HCT116 (cell line): ENCODE data around the gene BLOC1S6. TPM values are rescaled to one million over a fixed set of nuclear protein-coding genes. Genes with fewer than 3 reads are reported as not detected.

Experiments
- ATAC-seq: fragments of 200-7000 bp; cut with Tn5 transposase; 2 replicates; pipeline ENCODE4 v1.9.1; 2020; ENCODE audit warnings: mild to moderate bottlenecking, moderate library complexity
- BruUV-seq: library from RNA; stranded (reverse); fragments of 400-500 nt; replicated peaks from 2 replicates; lab custom pipeline; 2021; lab: Mats Ljungman, UMichigan
- CTCF ChIA-PET: fragments of 300-600 bp; sonication (Branson Sonifier 250); formaldehyde crosslinking; loops from one replicate; lab custom pipeline; 2021; ENCODE audit warnings: antibody characterized with exemption; lab: Charles Lee
- POLR2A ChIA-PET: fragments of 300-600, 350-600 bp; sonication (Branson Sonifier 250); formaldehyde crosslinking; loops from one replicate; lab custom pipeline; 2021; ENCODE audit warnings: antibody characterized with exemption; lab: Charles Lee
- RAD21 ChIA-PET, 2 experiments: fragments of 300-600 bp; sonication (Branson Sonifier 250); formaldehyde crosslinking; loops; one replicate each; lab custom pipeline; 2023; ENCODE audit warnings: low total read pairs in 2 of 2; ENCODE audit not compliant: uncharacterized antibody in 2 of 2, unreplicated experiment in 2 of 2, low non-redundant PET in 1 of 2; lab: Charles Lee
- DNase-seq: peaks from one replicate; pipeline ENCODE4 v3.0.0-alpha.2; 2010; ENCODE audit warnings: low read depth, low spot score
- H2AFZ ChIP-seq: fragments of 200-600 bp; shearing (Covaris generic), sonication (generic); 2 replicates; pipeline ENCODE4 v1.6.1; 2017; ENCODE audit warnings: low read depth, mixed run types, mixed read lengths, antibody characterized with exemption, low read length; ENCODE audit not compliant: poor library complexity, severe bottlenecking
- H3K27ac ChIP-seq: 2 replicates; pipeline ENCODE4 v1.5.1; 2012; ENCODE audit warnings: low read depth, low read length
- H3K27me3 ChIP-seq: fragments of 200-600 bp; sonication (generic); 2 replicates; pipeline ENCODE4 v1.6.1; 2016; ENCODE audit warnings: mixed run types, low read length, mixed read lengths; ENCODE audit not compliant: insufficient read depth
- H3K36me3 ChIP-seq, 2 experiments: fragments of 200-500 bp in 1 of 2; fragments of 200-600 bp in 1 of 2; sonication (Bioruptor generic) in 1 of 2; sonication (generic) in 1 of 2; 2 replicates each; pipeline versions ENCODE4 v1.5.1 to v1.6.1; 2014 to 2016; ENCODE audit warnings: low read length in 2 of 2, inconsistent platforms in 1 of 2, mixed read lengths in 1 of 2, mixed run types in 1 of 2; ENCODE audit not compliant: insufficient read depth in 2 of 2, control insufficient read depth in 1 of 2
- H3K4me1 ChIP-seq, 2 experiments: fragments of 200-600 bp in 1 of 2; sonication (generic) in 1 of 2; 2 replicates each; pipeline versions ENCODE4 v1.5.1 to v1.6.1; 2012 to 2017; ENCODE audit warnings: low read length in 2 of 2, inconsistent platforms in 1 of 2, mild to moderate bottlenecking in 1 of 2, mixed read lengths in 1 of 2, mixed run types in 1 of 2, moderate library complexity in 1 of 2; ENCODE audit not compliant: insufficient read depth in 2 of 2, control insufficient read depth in 1 of 2
- H3K4me2 ChIP-seq: fragments of 200-600 bp; sonication (generic); 2 replicates; pipeline ENCODE4 v1.6.1; 2017; ENCODE audit warnings: mixed run types, low read length, mixed read lengths
- H3K4me3 ChIP-seq, 2 experiments: fragments of 200-600 bp in 1 of 2; sonication (generic) in 1 of 2; replicated peaks in 1 of 2; 2 replicates each; pipeline ENCODE4 v1.5.1; 2011 to 2016; ENCODE audit warnings: low read length in 2 of 2, control low read depth in 1 of 2, low read depth in 1 of 2, mild to moderate bottlenecking in 1 of 2, mixed read lengths in 1 of 2, mixed run types in 1 of 2
- H3K79me2 ChIP-seq: fragments of 200-600 bp; sonication (generic); 2 replicates; pipeline ENCODE4 v1.6.1; 2017; ENCODE audit warnings: mild to moderate bottlenecking, mixed run types, low read length, moderate library complexity, mixed read lengths; ENCODE audit not compliant: insufficient read depth
- H3K9ac ChIP-seq: fragments of 200-600 bp; sonication (generic); 2 replicates; pipeline ENCODE4 v1.6.1; 2016; ENCODE audit warnings: low read length, mixed read lengths
- H3K9me2 ChIP-seq: fragments of 200-600 bp; sonication (generic), shearing (Covaris generic); 2 replicates; pipeline ENCODE4 v1.6.1; 2017; ENCODE audit warnings: mixed run types, mild to moderate bottlenecking, moderate library complexity; ENCODE audit not compliant: insufficient read depth
- H3K9me3 ChIP-seq, 2 experiments: fragments of 200-500 bp in 1 of 2; fragments of 200-600 bp in 1 of 2; sonication (Bioruptor generic) in 1 of 2; sonication (generic) in 1 of 2; 2 replicates each; pipeline ENCODE4 v1.6.1; 2014 to 2017; ENCODE audit warnings: low read length in 2 of 2, mixed read lengths in 2 of 2, inconsistent platforms in 1 of 2, low read depth in 1 of 2, mild to moderate bottlenecking in 1 of 2, mixed run types in 1 of 2, moderate library complexity in 1 of 2; ENCODE audit not compliant: control insufficient read depth in 1 of 2, insufficient read depth in 1 of 2
- H4K20me1 ChIP-seq: fragments of 200-600 bp; sonication (generic), shearing (Covaris generic); 2 replicates; pipeline ENCODE4 v1.6.1; 2017; ENCODE audit warnings: mixed run types, mild to moderate bottlenecking, moderate library complexity; ENCODE audit not compliant: insufficient read depth
- CBX3 ChIP-seq: IDR thresholded peaks from 2 replicates; pipeline ENCODE4 v1.6.1; 2012; ENCODE audit warnings: low read depth
- CEBPB ChIP-seq: IDR thresholded peaks from 2 replicates; pipeline ENCODE4 v1.6.1; 2012; ENCODE audit warnings: low read depth
- CTCF ChIP-seq, 3 experiments: fragments of 200-600 bp in 1 of 3; sonication (generic) in 1 of 3; IDR thresholded peaks in 2 of 3; conservative IDR thresholded peaks in 1 of 3; 2 replicates each; pipeline ENCODE4 v1.5.1; 2012 to 2017; ENCODE audit warnings: low read depth in 2 of 3, low read length in 2 of 3, antibody characterized with exemption in 1 of 3, borderline replicate concordance in 1 of 3, control low read depth in 1 of 3, mild to moderate bottlenecking in 1 of 3, mixed read lengths in 1 of 3, mixed run types in 1 of 3, moderate library complexity in 1 of 3; ENCODE audit not compliant: insufficient read depth in 1 of 3
- EZH2phosphoT487 ChIP-seq: fragments of 200-600 bp; IDR thresholded peaks from 2 replicates; pipeline ENCODE4 v1.6.1; 2018; ENCODE audit warnings: antibody characterized with exemption, borderline replicate concordance
- POLR2A ChIP-seq: IDR thresholded peaks from 2 replicates; pipeline ENCODE4 v1.7.0; 2011; ENCODE audit warnings: borderline replicate concordance; ENCODE audit not compliant: insufficient read depth, insufficient read length; ENCODE audit errors: extremely low read depth
- REST ChIP-seq: IDR thresholded peaks from 2 replicates; pipeline ENCODE4 v1.6.1; 2012; ENCODE audit warnings: low read depth
- SIN3A ChIP-seq: IDR thresholded peaks from 2 replicates; pipeline ENCODE4 v1.6.1; 2012; ENCODE audit warnings: low read depth
- SRF ChIP-seq: IDR thresholded peaks from 2 replicates; pipeline ENCODE4 v1.6.1; 2012; ENCODE audit warnings: low read depth
- YY1 ChIP-seq: IDR thresholded peaks from 2 replicates; pipeline ENCODE4 v1.6.1; 2011; ENCODE audit warnings: low read length, low read depth, moderate library complexity, mild to moderate bottlenecking; ENCODE audit not compliant: insufficient replicate concordance; ENCODE audit errors: extremely low read depth
- ZNF274 ChIP-seq: fragments of 200-500 bp; sonication (Bioruptor generic); IDR thresholded peaks from 2 replicates; pipeline ENCODE4 v1.6.1; 2014; ENCODE audit warnings: mild to moderate bottlenecking, low read depth, low read length, inconsistent platforms
- intact Hi-C: fragments of 100-400 bp; cut with micrococcal nuclease; formaldehyde crosslinking; loops from 2 replicates; pipeline ENCODE4 v1.10.0; 2022
- total RNA-seq: library from RNA; stranded (reverse); gene quantifications from one replicate; pipeline ENCODE4 v1.2.1, GENCODE V29; 2021; ENCODE audit not compliant: unreplicated experiment
- TF ChIP-seq, protein P1 (sequence below): IDR thresholded peaks from 2 replicates; pipeline ENCODE4 v1.6.1; 2011; ENCODE audit warnings: mild to moderate bottlenecking, low read length, moderate library complexity; ENCODE audit not compliant: insufficient replicate concordance; ENCODE audit errors: extremely low read depth

Gene BLOC1S6
- total RNA-seq, 1 experiment from 2014 or later = 40.7 TPM

DNA sequence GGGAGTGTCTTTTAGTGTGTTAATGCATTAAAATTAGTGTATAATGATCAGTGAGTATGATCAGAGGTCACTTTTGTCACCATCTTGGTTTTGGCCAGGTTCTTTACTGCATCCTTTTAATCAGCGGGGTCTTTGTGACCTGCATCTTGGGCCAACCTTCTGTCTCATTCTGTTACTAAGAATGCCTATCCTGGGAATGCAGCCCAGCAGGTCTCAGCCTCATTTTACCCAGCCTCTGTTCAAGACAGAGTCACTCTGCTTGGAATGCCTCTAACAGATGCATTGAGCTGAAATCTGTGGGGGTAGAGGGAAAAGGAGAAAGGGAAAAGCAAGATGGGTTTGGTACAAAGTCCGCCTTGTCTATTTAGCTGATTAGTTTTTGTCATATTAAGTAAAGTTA, 5.3 kb upstream of the BLOC1S6 start:
- no peaks in the 10 kb centered on the region for H3K36me3 ChIP-seq
- POLR2A ChIA-PET = no interaction called here
- intact Hi-C loops = no loop called here
- no peaks in the 10 kb centered on the region for H4K20me1 ChIP-seq
- ATAC-seq (no peak), DNase-seq (no peak)
- H3K79me2 ChIP-seq = peaks cover 13% of the 10 kb centered on the region
- H2AFZ ChIP-seq = no peak overlapping the region
- RAD21 ChIA-PET = no interaction called here
- H3K4me1 ChIP-seq = peaks cover 0 to 9% of the 10 kb centered on the region in 2 experiments; a peak in 2 of 4 replicates
- no peak overlapping the region for H3K4me3 ChIP-seq
- TF ChIP-seq CEBPB (no peak), POLR2A (no peak), ZNF274 (no peak), EZH2phosphoT487 (no peak), CBX3 (no peak), CTCF (IDR thresholded peaks at IDR 0.05 in 2 of 3, conservative IDR thresholded peaks at IDR 0.05 in 1 of 3; ENCODE audit: borderline replicate concordance in 1 of 3, insufficient read depth in 1 of 3, low read depth in 2 of 3, low read length in 2 of 3) (no peak), SRF (no peak), REST (no peak), SIN3A (no peak), YY1 (no peak)
- TF ChIP-seq, protein P1, sequence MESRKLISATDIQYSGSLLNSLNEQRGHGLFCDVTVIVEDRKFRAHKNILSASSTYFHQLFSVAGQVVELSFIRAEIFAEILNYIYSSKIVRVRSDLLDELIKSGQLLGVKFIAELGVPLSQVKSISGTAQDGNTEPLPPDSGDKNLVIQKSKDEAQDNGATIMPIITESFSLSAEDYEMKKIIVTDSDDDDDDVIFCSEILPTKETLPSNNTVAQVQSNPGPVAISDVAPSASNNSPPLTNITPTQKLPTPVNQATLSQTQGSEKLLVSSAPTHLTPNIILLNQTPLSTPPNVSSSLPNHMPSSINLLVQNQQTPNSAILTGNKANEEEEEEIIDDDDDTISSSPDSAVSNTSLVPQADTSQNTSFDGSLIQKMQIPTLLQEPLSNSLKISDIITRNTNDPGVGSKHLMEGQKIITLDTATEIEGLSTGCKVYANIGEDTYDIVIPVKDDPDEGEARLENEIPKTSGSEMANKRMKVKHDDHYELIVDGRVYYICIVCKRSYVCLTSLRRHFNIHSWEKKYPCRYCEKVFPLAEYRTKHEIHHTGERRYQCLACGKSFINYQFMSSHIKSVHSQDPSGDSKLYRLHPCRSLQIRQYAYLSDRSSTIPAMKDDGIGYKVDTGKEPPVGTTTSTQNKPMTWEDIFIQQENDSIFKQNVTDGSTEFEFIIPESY = no peak
- no peaks in the 10 kb centered on the region for H3K9me2 ChIP-seq
- no TSS peak for BruUV-seq
- H3K27me3 ChIP-seq = no peaks in the 10 kb centered on the region
- no peak overlapping the region for H3K27ac ChIP-seq
- H3K4me2 ChIP-seq = no peak overlapping the region
- CTCF ChIA-PET = no interaction called here
- H3K9me3 ChIP-seq = no peaks in the 10 kb centered on the region
- H3K9ac ChIP-seq = no peak overlapping the region
